NCI-H187 (cell line): ENCODE measurements around the gene ZFAND6.
A peak's percentile ranks its signal among the peaks of the same experiment; 100 is the strongest.

ENCODE experiments used
- DNase-seq, 2 experiments: peaks; one replicate each; lab custom pipeline; 2025; lab: John Stamatoyannopoulos, UW

The ZFAND6 gene

GRCh38 chr15:80170596-80170995, 111.1 kb downstream of the ZFAND6 start:
- DNase-seq, result no peak

GRCh38 chr15:80171787-80172186, 112.3 kb downstream of the ZFAND6 start:
- no peak for DNase-seq

GRCh38 chr15:80172401-80172800, 112.9 kb downstream of the ZFAND6 start:
- no peak for DNase-seq

GRCh38 chr15:80173022-80173759, 113.7 kb downstream of the ZFAND6 start:
- peak in 1 of 2 experiments; percentile 2 for DNase-seq

GRCh38 chr15:80174017-80174746, 114.7 kb downstream of the ZFAND6 start:
- DNase-seq, result no peak

GRCh38 chr15:80175436-80175835, 116.0 kb downstream of the ZFAND6 start:
- DNase-seq, result no peak

GRCh38 chr15:80176443-80176842, 117.0 kb downstream of the ZFAND6 start:
- no peak for DNase-seq

- DNase-seq, result no peak
Measured at GRCh38 chr15:80177156-80177555, 117.7 kb downstream of the ZFAND6 start.

GRCh38 chr15:80179025-80179759, 119.7 kb downstream of the ZFAND6 start:
- no peak for DNase-seq

GRCh38 chr15:80179935-80180334, 120.5 kb downstream of the ZFAND6 start:
- DNase-seq, result no peak

- no peak for DNase-seq
Measured at GRCh38 chr15:80180468-80180867, 121.0 kb downstream of the ZFAND6 start.

GRCh38 chr15:80180986-80181385, 121.5 kb downstream of the ZFAND6 start:
- no peak for DNase-seq

GRCh38 chr15:80182611-80183261, 123.3 kb downstream of the ZFAND6 start:
- no peak for DNase-seq

- no peak for DNase-seq
Measured at GRCh38 chr15:80183306-80183705, 123.8 kb downstream of the ZFAND6 start.

- DNase-seq, result no peak
Measured at GRCh38 chr15:80183886-80184285, 124.4 kb downstream of the ZFAND6 start.

- DNase-seq, result no peak
Measured at GRCh38 chr15:80184554-80184953, 125.1 kb downstream of the ZFAND6 start.

GRCh38 chr15:80185152-80185551, 125.7 kb downstream of the ZFAND6 start:
- DNase-seq, result no peak

- DNase-seq, result no peak
Measured at GRCh38 chr15:80186066-80186465, 126.6 kb downstream of the ZFAND6 start.

- DNase-seq, result no peak
Measured at GRCh38 chr15:80186597-80186996, 127.1 kb downstream of the ZFAND6 start.
